Skeletal muscle tissue (tissue), 4 donors: ENCODE results near the gene ACTG2. TPM values are rescaled to one million over a fixed set of nuclear protein-coding genes. Genes with fewer than 3 reads are reported as not detected.

ENCODE experiments used
- H3K27ac ChIP-seq: one replicate; pipeline ENCODE4 v1.7.0; 2013; ENCODE audit warnings: mild to moderate bottlenecking, low read depth, low read length, inconsistent platforms
- H3K27me3 ChIP-seq, 3 donors: one replicate each; pipeline ENCODE4 v1.7.0; 2013; ENCODE audit warnings: low read length in 3 of 3; ENCODE audit not compliant: control insufficient read depth in 3 of 3, insufficient read depth in 3 of 3
- H3K36me3 ChIP-seq, 3 donors: one replicate each; pipeline ENCODE4 v1.7.0; 2013; ENCODE audit warnings: low read length in 3 of 3; ENCODE audit not compliant: control insufficient read depth in 3 of 3, insufficient read depth in 3 of 3
- H3K4me1 ChIP-seq, 3 donors: one replicate each; pipeline ENCODE4 v1.7.0; 2013; ENCODE audit warnings: low read length in 3 of 3, mild to moderate bottlenecking in 3 of 3; ENCODE audit not compliant: control insufficient read depth in 3 of 3, insufficient read depth in 3 of 3
- H3K4me3 ChIP-seq, 3 donors: one replicate each; pipeline ENCODE4 v1.7.0; 2013; ENCODE audit warnings: low read length in 3 of 3
- H3K9ac ChIP-seq, 3 donors: one replicate each; pipeline ENCODE4 v1.7.0; 2013; ENCODE audit warnings: low read length in 3 of 3, mild to moderate bottlenecking in 3 of 3, moderate library complexity in 2 of 3, low read depth in 1 of 3
- H3K9me3 ChIP-seq, 3 donors: one replicate each; pipeline ENCODE4 v1.7.0; 2013; ENCODE audit warnings: low read length in 3 of 3; ENCODE audit not compliant: control insufficient read depth in 3 of 3
- total RNA-seq: library from RNA; depleted of rRNA; stranded (reverse); fragments of >200 nt; gene quantifications from one replicate; pipeline ENCODE4 v1.2.3, GENCODE V29; 2014
- donor health status: Osteomylitis.

Gene ACTG2
- total RNA-seq, 1 donor from 2014 or later: 1.6 TPM

DNA sequence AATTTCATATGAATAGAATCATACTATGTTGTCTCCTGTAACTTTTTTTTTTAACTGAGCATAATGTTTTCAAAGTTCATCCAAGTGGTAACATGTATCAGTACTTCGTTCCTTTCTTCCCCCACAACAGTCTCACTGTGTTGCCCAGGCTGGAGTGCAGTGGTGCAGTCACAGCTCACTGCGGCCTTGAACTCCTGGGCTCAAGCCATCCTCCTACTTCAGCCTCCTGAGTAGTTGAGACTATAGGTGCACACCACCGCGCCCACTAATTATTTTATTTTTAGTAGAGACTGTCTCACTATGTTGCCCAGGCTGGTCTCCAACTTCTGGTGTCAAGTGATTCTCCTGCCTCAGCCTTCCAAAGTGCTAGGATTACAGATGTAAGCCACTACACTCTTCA, 68.5 kb downstream of the ACTG2 start:
- Histone ChIP-seq H3K27me3 (no peaks in the 10 kb centered on the region), H3K9me3 (no peaks in the 10 kb centered on the region)

DNA sequence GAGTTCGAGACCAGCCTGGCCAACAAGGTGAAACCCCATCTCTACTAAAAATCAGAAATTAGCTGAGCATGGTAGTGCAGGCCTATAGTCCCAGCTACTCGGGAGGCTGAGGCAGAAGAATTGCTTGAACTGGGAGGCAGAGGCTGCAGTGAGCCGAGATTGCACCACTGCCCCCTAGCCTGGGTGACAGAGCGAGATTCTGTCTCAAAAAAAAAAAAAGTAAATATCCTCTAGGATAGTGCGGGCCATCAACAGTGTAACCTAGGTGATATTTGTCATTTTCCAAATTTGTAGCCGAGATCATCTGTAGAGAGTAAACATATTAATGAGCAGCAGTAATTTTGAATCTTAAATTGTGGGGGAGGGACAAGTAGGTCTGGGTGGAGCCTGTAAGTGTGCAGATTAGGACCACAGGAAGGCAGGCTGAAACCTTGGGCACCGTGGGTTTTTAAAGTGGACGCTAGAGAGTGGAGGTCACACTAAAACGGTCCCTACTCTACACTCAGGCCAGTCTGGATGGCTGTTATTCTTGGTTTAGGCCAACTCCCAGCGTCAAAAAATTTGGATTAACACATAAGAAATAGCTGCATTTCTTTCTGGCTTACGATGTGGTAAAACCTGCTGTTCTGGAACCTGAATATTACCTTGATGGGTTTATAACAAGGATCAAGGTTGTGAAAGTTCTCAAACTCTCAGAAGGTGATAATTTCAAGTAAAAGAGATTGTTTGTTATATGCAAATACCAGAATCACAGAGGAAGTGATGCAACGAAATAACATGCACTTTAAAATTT, 69.2 kb downstream of the ACTG2 start:
- no peaks in the 10 kb centered on the region for H3K27me3 ChIP-seq
- H3K9me3 ChIP-seq: no peaks in the 10 kb centered on the region
- H3K9ac ChIP-seq: no peak overlapping the region
- peaks cover 8 to 24% (median 17%) of the 10 kb centered on the region in 3 donors for H3K36me3 ChIP-seq
- no peaks in the 10 kb centered on the region for H3K4me1 ChIP-seq
- H3K27ac ChIP-seq: no peak overlapping the region
- no peak overlapping the region for H3K4me3 ChIP-seq

More for the DNA sequence above, 68.5 kb downstream of the ACTG2 start:
- no peak overlapping the region for H3K27ac ChIP-seq
- no peak overlapping the region for H3K4me3 ChIP-seq
- H3K36me3 ChIP-seq: peaks cover 8 to 29% (median 22%) of the 10 kb centered on the region in 3 donors
- H3K9ac ChIP-seq: no peak overlapping the region
- H3K4me1 ChIP-seq: no peaks in the 10 kb centered on the region

DNA sequence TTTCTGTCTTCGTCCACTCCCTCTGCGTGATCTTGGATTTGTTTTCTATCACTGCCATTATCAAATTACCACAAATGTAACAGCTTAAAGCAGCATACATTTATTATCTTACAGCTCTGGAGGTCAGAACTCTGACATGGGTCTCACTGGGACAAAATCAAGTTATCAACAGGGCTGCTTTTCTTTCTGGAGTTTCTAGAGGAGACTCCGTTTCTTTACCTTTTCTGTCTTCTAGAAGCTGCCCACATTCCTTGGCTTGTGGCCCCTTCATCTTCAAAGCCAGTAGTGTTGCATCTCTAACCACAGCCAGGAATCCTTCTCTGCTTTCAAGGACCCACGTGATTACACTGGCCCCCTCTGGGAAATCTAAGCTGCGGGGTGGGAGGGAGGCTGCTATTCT, 70.0 kb downstream of the ACTG2 start:
- Histone ChIP-seq H3K9me3 (no peaks in the 10 kb centered on the region), H3K36me3 (peaks cover 8 to 21% (median 15%) of the 10 kb centered on the region in 3 donors), H3K4me3 (no peak overlapping the region), H3K27ac (no peak overlapping the region), H3K4me1 (no peaks in the 10 kb centered on the region), H3K27me3 (no peaks in the 10 kb centered on the region), H3K9ac (no peak overlapping the region)

DNA sequence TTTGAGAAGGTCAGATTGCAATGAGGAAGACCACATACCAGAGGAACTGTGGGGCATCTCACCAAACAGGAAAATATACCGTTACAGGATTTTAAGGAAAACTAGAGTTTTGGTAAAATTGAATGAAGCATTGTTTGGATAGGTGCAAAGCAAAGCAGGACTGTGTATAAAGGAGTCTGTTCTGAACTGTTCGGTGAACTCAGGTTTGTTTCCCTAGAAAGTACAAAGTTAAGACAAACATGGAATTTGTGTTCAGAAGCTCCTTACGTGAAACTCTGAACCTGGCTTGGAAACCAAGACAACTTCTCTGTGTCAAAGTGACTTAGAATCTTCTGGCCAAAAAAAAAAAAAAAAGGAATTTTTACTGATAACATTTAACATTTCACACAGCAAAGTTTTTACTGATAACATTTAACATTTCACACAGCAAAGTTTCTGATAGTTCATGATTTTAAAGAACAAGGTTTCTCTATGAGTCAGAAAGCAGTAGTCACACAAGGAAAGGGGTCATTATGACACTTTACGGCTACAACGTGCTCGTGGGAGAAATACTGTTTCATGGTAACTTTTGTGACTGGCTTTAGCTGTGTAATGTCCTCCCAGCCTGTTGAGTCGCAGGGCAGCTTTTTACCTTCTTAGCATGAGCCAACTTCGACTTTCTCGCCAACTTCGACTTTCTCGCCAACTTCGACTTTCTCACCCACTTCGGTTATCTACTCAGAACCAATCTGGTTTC, 70.7 kb downstream of the ACTG2 start:
- peaks cover 8 to 14% (median 12%) of the 10 kb centered on the region in 3 donors for H3K36me3 ChIP-seq
- H3K9ac ChIP-seq: no peak overlapping the region
- no peak overlapping the region for H3K27ac ChIP-seq
- no peaks in the 10 kb centered on the region for H3K4me1 ChIP-seq
- H3K27me3 ChIP-seq: no peaks in the 10 kb centered on the region
- no peak overlapping the region for H3K4me3 ChIP-seq
- H3K9me3 ChIP-seq: no peaks in the 10 kb centered on the region

DNA sequence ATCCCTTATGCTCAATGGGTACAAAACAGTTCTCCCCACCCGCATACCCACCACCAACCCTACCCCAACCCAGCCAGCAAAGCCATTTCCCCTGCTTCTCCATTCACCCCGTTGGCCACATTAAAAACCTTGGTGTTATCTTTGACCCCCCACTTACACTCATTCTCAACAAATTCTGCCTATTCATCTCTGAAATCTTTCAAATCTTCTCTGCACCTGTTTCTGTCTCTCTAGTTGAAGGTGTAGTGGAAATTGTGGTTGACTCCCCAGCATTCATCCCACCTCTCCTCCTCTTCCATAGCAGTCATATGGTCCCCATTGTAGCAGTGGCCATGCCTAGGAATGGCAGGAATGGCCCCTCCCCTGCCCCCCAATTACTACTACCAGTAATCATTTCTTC, 71.4 kb downstream of the ACTG2 start:
- Histone ChIP-seq H3K27me3 (no peaks in the 10 kb centered on the region), H3K4me3 (no peak overlapping the region), H3K4me1 (no peaks in the 10 kb centered on the region), H3K9me3 (no peaks in the 10 kb centered on the region), H3K36me3 (peaks cover under 1 to 7% (median 6%) of the 10 kb centered on the region in 3 donors), H3K27ac (no peak overlapping the region), H3K9ac (no peak overlapping the region)

DNA sequence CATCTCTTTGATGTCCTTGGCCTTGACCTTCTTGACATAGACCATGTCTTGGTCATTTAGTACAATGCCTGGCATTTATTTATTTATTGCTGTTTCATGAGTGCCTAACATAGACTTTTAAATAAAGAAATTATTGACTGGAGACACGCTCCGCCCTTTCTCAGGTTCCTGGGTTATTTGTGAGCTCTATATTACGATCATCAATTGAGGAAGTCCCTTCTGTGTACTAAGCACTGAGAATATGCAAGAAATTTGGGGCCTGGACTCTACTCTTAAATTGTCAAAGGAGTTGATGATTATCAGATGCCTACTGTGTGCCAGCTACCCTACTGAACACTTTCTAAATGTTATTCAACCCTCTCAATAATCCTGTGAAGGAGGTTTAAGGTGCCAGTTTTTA, 72.2 kb downstream of the ACTG2 start:
- H3K27me3 ChIP-seq: no peaks in the 10 kb centered on the region
- no peaks in the 10 kb centered on the region for H3K36me3 ChIP-seq
- H3K9ac ChIP-seq: no peak overlapping the region
- H3K4me1 ChIP-seq: no peaks in the 10 kb centered on the region
- H3K4me3 ChIP-seq: no peak overlapping the region
- no peak overlapping the region for H3K27ac ChIP-seq
- no peaks in the 10 kb centered on the region for H3K9me3 ChIP-seq

DNA sequence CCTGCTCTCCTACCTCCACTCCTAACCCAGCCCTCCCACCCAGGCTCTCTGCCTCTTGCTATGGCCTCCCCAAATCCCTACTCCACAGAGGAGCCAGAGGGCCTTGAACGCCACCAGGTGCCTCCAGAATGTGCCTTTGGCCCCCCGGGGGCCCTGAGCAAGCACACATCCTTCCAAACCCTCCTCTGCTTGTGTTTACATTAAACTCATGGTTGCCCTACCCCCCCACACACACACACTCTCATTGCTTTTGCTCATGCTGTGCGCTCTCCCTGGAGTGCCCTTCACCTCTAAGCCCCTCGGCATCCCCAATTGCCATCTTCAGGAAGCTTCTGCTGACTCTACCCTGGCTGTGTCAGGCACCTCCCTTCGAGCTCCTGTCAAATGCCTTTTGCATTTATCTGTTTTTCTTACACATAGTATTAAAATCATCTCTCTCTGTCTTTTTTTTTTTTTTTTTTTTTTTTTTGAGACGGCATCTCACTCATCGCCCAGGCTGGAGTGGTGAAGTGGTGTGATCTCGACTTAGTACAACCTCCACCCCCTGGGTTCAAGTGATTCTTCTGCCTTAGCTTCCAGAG, 75.6 kb downstream of the ACTG2 start:
- Histone ChIP-seq H3K9ac (no peak overlapping the region), H3K4me1 (peaks cover 14 to 18% (median 14%) of the 10 kb centered on the region in 3 donors)

DNA sequence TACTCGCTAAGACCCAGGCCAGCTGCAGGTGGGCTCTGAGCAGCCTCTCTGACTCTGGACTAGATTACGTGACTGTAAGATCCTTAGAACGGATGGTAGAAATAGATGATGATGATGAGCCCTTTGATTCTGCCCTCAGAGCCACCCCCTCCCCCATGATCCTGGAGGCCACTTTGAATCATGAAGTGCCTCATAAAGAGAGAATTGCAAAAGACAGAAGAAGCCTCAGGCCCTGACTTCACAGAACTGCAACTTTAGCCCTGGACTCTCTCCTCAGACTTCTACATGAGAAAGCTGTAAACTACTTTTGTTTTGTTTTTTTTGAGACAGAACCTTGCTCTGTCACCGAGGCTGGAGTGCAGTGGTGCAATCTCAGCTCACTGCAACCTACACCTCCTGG, 76.5 kb downstream of the ACTG2 start:
- H3K36me3 ChIP-seq: no peaks in the 10 kb centered on the region
- no peak overlapping the region for H3K27ac ChIP-seq
- H3K4me3 ChIP-seq: no peak overlapping the region
- peaks cover 14 to 18% (median 14%) of the 10 kb centered on the region in 3 donors for H3K4me1 ChIP-seq
- H3K9me3 ChIP-seq: no peaks in the 10 kb centered on the region
- H3K27me3 ChIP-seq: no peaks in the 10 kb centered on the region
- H3K9ac ChIP-seq: no peak overlapping the region

More for the DNA sequence above, 75.6 kb downstream of the ACTG2 start:
- Histone ChIP-seq H3K27ac (no peak overlapping the region), H3K4me3 (no peak overlapping the region), H3K9me3 (no peaks in the 10 kb centered on the region), H3K27me3 (no peaks in the 10 kb centered on the region), H3K36me3 (no peaks in the 10 kb centered on the region)
